GM12874 (cell line): ENCODE results near the gene SDR42E1.
A peak's percentile ranks its signal among the peaks of the same experiment; 100 is the strongest.

Experiments
- TF ChIP-seq, protein P1 (sequence below): IDR thresholded peaks from 2 replicates; pipeline ENCODE4 v1.5.1; 2011; ENCODE audit warnings: low read depth, mild to moderate bottlenecking, control low read depth, low read length, moderate library complexity; ENCODE audit not compliant: insufficient read depth

The SDR42E1 gene

DNA sequence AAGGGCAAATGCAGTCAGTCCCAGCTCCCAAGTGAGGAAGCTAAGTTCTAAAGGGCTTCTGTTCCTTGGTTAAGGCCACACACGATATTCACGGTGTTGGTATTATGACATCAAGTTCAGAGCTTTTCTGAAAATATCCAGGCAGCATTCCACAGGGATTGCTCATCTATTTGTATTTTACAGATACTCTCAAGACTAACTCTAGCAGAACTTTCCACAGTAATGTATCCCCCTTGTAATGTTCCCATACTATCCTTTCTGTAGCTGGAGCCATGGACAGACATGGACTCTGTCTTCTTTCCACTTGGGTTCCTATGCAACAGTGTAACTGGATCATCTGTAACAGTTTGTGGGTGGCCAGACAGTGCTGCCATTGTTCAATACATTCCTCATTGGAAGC lies 13.5 kb downstream of the SDR42E1 start:
- TF ChIP-seq, protein P1, sequence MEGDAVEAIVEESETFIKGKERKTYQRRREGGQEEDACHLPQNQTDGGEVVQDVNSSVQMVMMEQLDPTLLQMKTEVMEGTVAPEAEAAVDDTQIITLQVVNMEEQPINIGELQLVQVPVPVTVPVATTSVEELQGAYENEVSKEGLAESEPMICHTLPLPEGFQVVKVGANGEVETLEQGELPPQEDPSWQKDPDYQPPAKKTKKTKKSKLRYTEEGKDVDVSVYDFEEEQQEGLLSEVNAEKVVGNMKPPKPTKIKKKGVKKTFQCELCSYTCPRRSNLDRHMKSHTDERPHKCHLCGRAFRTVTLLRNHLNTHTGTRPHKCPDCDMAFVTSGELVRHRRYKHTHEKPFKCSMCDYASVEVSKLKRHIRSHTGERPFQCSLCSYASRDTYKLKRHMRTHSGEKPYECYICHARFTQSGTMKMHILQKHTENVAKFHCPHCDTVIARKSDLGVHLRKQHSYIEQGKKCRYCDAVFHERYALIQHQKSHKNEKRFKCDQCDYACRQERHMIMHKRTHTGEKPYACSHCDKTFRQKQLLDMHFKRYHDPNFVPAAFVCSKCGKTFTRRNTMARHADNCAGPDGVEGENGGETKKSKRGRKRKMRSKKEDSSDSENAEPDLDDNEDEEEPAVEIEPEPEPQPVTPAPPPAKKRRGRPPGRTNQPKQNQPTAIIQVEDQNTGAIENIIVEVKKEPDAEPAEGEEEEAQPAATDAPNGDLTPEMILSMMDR: no peak

DNA sequence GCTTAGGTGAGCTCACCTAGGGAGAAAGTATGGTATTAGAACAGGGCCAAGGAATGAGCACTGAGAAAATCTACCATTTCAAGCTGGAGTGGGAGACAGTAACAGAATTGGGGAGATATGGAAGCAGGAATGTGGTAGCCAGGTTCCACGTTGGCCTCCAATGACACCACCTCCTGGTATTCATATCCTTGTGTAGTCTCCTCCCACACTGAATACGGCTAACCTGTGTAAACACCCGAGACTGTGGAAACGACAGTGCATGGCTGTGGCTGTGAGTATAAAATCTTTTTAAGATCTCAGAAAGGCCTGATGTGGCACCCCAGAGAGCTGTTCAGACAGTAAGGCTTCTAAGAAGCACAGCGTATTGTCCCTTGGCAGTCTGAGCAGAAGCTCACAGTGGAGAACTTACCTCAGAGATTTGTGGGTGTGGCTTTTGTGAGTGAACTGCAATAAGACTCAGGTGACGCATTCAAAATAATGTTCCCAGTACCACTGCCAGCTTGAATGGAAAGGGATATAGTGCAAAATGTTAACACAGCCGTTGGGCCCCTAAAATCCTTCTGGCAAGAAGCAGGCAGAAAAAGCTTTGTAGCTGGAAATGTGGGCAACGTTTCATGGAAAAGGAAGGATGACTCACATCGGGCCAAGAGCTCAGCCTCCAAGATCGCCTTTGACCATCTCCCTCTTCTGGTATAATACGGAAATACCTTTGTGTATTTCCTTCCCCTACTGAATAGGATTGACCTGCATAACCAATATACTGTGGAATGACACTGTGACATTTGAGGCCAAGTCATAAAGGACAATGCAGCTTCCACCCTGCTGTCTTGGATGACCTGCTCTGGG lies 14.4 kb downstream of the SDR42E1 start:
- TF ChIP-seq, protein P1: no peak

DNA sequence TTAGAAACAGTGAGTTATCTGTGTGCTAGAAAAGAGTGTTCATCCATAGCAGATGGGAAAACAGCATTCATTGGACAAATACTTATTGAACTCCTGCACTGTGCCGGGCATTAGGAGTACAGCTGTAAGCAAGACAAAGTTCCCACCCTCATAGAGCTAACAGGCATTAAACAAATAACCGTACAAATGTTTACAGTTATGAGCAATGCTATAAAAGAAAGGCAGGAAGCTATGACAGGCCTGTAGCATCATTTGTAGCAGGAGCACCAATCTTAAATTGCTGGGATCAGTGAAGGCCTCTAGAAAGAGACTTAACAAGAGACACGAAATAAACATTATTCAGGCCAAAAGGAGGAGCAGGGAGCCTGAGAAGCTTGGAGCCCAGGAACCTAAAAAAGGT lies 15.6 kb downstream of the SDR42E1 start:
- TF ChIP-seq, protein P1: no peak

DNA sequence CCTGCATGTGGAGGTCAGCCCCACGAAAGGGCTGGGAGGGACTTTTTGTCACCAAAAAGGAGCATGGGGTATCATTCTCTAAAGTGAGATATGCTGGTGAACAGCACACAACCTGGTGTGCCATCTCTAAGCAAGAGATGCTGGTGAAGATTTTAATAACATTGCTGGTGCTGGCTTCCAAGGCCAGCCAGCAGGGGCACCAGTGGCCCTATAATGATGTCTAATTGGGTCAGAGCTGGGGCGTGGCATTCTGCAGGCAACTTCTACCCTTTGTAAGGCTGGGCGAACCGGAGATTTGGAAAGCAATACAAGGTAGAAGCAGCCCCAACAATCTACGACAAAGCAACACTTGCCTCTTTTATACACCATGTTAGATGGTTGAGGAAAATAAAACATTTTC lies 16.8 kb downstream of the SDR42E1 start:
- TF ChIP-seq, protein P1: peak; percentile 25; the same call in 1 of the 2 replicates

DNA sequence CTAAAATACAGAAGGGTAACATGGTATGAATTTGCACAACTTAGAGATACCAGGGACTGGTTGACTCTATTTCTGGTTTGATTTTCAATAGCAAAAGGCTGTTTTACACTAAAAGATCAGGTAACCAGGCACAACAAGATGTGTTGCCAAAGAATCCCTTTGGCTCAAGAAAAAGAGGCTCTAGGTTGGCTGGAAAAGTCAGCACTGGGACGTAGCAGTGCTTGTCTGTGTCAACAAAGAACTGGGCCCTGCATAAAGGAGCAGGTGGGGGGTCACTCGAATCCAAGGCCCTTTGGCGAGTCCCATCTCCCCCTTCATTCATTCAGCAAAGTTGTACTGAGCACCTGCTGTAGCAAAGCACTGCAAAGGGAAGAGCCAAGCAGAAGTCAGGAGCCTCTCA lies 18.4 kb downstream of the SDR42E1 start:
- TF ChIP-seq, protein P1: no peak

DNA sequence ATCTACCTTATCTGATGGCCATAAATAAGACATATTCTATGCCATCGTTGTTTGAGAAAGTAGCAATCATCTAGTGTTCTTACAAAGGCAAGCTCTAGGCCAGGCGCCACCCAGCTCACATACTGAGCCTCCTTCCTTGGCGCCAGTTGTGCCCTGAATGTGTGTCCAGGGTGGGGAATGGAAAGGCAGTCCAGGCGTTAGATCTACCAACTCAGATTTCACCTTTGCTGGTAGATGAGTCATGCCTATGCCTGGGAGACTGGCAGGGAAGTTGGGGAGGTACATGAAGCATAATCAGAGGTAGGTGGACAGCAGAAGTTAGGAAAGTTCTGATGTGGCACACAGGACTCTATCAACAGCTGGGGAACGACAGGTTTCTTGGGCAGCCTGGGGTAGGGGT lies 23.6 kb downstream of the SDR42E1 start:
- TF ChIP-seq, protein P1: no peak

DNA sequence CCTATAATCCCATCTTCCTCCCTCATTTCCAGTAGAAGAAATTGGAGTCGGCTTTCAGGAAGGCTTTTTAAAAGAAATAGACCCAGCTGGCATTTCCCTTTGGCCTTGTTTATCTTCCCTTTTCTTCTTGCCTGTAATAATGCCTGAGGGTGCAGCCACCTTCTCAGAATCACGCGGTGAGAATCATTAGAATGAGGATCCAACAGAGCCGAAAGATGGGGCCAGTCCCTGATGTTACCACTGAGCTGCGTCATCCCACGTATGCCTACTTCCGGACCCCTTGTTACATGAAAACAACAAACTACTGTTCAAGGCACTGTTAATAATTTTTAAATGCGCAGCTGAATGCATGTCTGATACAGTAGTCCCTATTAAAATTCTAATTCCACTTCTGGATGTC lies 24.1 kb downstream of the SDR42E1 start:
- TF ChIP-seq, protein P1: no peak
